MM.1S (cell line): ENCODE data around the gene UBE2D2.
"Not testable (repeated sequence)": the region's sequence is repeated elsewhere in the genome, so short reads cannot be mapped to it uniquely, and the experiment has no call there.

Experiments
- DNase-seq: peaks from one replicate; pipeline ENCODE4 v3.0.0-alpha.2; 2015
- H2AFZ ChIP-seq: fragments of 300-600 bp; sonication (generic); 2 replicates; pipeline ENCODE4 v1.6.0; 2016; ENCODE audit warnings: antibody characterized with exemption, low read length
- H3F3A ChIP-seq: fragments of 300-600 bp; sonication (generic); 2 replicates; pipeline ENCODE4 v1.6.1; 2016; ENCODE audit warnings: mild to moderate bottlenecking, antibody characterized with exemption, low read length, moderate library complexity, mixed read lengths; ENCODE audit not compliant: insufficient read depth
- H3K27ac ChIP-seq: fragments of 300-600 bp; sonication (generic); 2 replicates; pipeline ENCODE4 v1.5.1; 2016; ENCODE audit warnings: mild to moderate bottlenecking, low read length
- H3K27me3 ChIP-seq: fragments of 300-600 bp; sonication (generic); replicated peaks from 2 replicates; pipeline ENCODE4 v1.6.0; 2016; ENCODE audit warnings: low read length; ENCODE audit not compliant: insufficient read depth
- H3K36me3 ChIP-seq: fragments of 300-600 bp; sonication (generic); replicated peaks from 2 replicates; pipeline ENCODE4 v1.6.1; 2016; ENCODE audit warnings: mild to moderate bottlenecking, low read length, mixed read lengths; ENCODE audit not compliant: insufficient read depth
- H3K4me1 ChIP-seq: fragments of 300-600 bp; sonication (generic); 2 replicates; pipeline ENCODE4 v1.6.1; 2016; ENCODE audit warnings: low read length, mixed read lengths
- H3K4me2 ChIP-seq: fragments of 300-600 bp; sonication (generic); 2 replicates; pipeline ENCODE4 v1.6.0; 2016; ENCODE audit warnings: low read depth, low read length
- H3K4me3 ChIP-seq: fragments of 300-600 bp; sonication (generic); 2 replicates; pipeline ENCODE4 v1.5.1; 2016; ENCODE audit warnings: low read length, mixed read lengths
- H3K79me2 ChIP-seq: fragments of 300-600 bp; sonication (generic); 2 replicates; pipeline ENCODE4 v1.6.1; 2016; ENCODE audit warnings: mixed run types, low read length, mixed read lengths
- H3K9ac ChIP-seq: fragments of 300-600 bp; sonication (generic); 2 replicates; pipeline ENCODE4 v1.6.1; 2016; ENCODE audit warnings: low read length, mixed read lengths
- H3K9me2 ChIP-seq: fragments of 300-600 bp; sonication (generic); replicated peaks from 2 replicates; pipeline ENCODE4 v1.6.1; 2016; ENCODE audit warnings: mild to moderate bottlenecking, low read length, mixed read lengths; ENCODE audit not compliant: insufficient read depth
- H3K9me3 ChIP-seq: fragments of 300-600 bp; sonication (generic); replicated peaks from 2 replicates; pipeline ENCODE4 v1.6.1; 2016; ENCODE audit warnings: mild to moderate bottlenecking, low read length, mixed read lengths; ENCODE audit not compliant: insufficient read depth
- H4K20me1 ChIP-seq: fragments of 300-600 bp; sonication (generic); 2 replicates; pipeline ENCODE4 v1.6.1; 2016; ENCODE audit warnings: mild to moderate bottlenecking, low read length, moderate library complexity, mixed read lengths; ENCODE audit not compliant: insufficient read depth
- CTCF ChIP-seq: fragments of 300-600 bp; sonication (generic); IDR thresholded peaks from 2 replicates; pipeline ENCODE4 v1.5.1; 2016; ENCODE audit warnings: antibody characterized with exemption, low read length, mixed read lengths
- EZH2 ChIP-seq: fragments of 300-600 bp; sonication (generic); optimal IDR thresholded peaks from 2 replicates; pipeline ENCODE3; 2017; ENCODE audit warnings: low read depth, mild to moderate bottlenecking, antibody characterized with exemption, low read length, mixed read lengths
- EZH2phosphoT487 ChIP-seq: fragments of 300-600 bp; sonication (generic); IDR thresholded peaks from 2 replicates; pipeline ENCODE4 v1.6.1; 2018; ENCODE audit warnings: antibody characterized with exemption, low read length

Gene UBE2D2

GRCh38 chr5:139597134-139597533 is 36.0 kb downstream of the UBE2D2 start:
- peaks cover 99% of the 10 kb centered on the region for H3K79me2 ChIP-seq
- peaks cover 12% of the 10 kb centered on the region; the same call in 1 of the 2 replicates for H3K36me3 ChIP-seq

GRCh38 chr5:139598601-139598965 is 37.4 kb downstream of the UBE2D2 start:
- H3K4me3 ChIP-seq, H3K4me2 ChIP-seq, H3K27ac ChIP-seq, H3K9me3 ChIP-seq, DNase-seq, H3K9me2 ChIP-seq, H3K9ac ChIP-seq, H4K20me1 ChIP-seq, H2AFZ ChIP-seq, H3K27me3 ChIP-seq, H3F3A ChIP-seq: not testable (repeated sequence)
- Histone ChIP-seq H3K79me2 (peaks cover 99% of the 10 kb centered on the region), H3K4me1 (peaks cover 13% of the 10 kb centered on the region), H3K36me3 (peaks cover 22% of the 10 kb centered on the region)

More at GRCh38 chr5:139597134-139597533, 36.0 kb downstream of the UBE2D2 start:
- no peak overlapping the region for H3K27ac ChIP-seq
- H4K20me1 ChIP-seq, result no peaks in the 10 kb centered on the region
- peaks cover 13% of the 10 kb centered on the region for H3F3A ChIP-seq
- peaks cover 17% of the 10 kb centered on the region for H3K4me1 ChIP-seq
- no peak for DNase-seq
- no peak overlapping the region for H2AFZ ChIP-seq
- no peaks in the 10 kb centered on the region for H3K9me2 ChIP-seq
- H3K4me2 ChIP-seq, result no peak overlapping the region
- H3K4me3 ChIP-seq, result no peak overlapping the region
- H3K27me3 ChIP-seq, result no peaks in the 10 kb centered on the region
- no peaks in the 10 kb centered on the region for H3K9me3 ChIP-seq
- TF ChIP-seq CTCF (no peak), EZH2phosphoT487 (no peak), EZH2 (no peak)
- no peak overlapping the region for H3K9ac ChIP-seq

GRCh38 chr5:139600336-139600949 is 39.3 kb downstream of the UBE2D2 start:
- no peaks in the 10 kb centered on the region for H4K20me1 ChIP-seq
- no peak overlapping the region for H2AFZ ChIP-seq
- no peaks in the 10 kb centered on the region for H3F3A ChIP-seq
- peaks cover 95% of the 10 kb centered on the region for H3K79me2 ChIP-seq
- peaks cover 22% of the 10 kb centered on the region for H3K36me3 ChIP-seq
- no peak for DNase-seq
- TF ChIP-seq CTCF, result no peak
- TF ChIP-seq EZH2phosphoT487, result no peak
- H3K9ac ChIP-seq, result no peak overlapping the region
- H3K27ac ChIP-seq, result no peak overlapping the region
- H3K4me1 ChIP-seq, result 0 out of 2 replicates have a peak, but pooled peaks cover 5% of the 10 kb centered on the region
- no peak overlapping the region for H3K4me2 ChIP-seq
- no peaks in the 10 kb centered on the region for H3K27me3 ChIP-seq
- no peaks in the 10 kb centered on the region for H3K9me2 ChIP-seq
- H3K4me3 ChIP-seq, result no peak overlapping the region
- H3K9me3 ChIP-seq, result no peaks in the 10 kb centered on the region

- no peak overlapping the region for H2AFZ ChIP-seq
- H3K9me3 ChIP-seq, result no peaks in the 10 kb centered on the region
- no peaks in the 10 kb centered on the region for H3K9me2 ChIP-seq
- no peak overlapping the region for H3K9ac ChIP-seq
- H3K27me3 ChIP-seq, result no peaks in the 10 kb centered on the region
- H3K36me3 ChIP-seq, result peaks cover 22% of the 10 kb centered on the region
- no peak overlapping the region for H3K27ac ChIP-seq
- H3K79me2 ChIP-seq, result peaks cover 95% of the 10 kb centered on the region
- H4K20me1 ChIP-seq, result no peaks in the 10 kb centered on the region
- TF ChIP-seq EZH2 (no peak), CTCF (no peak), EZH2phosphoT487 (no peak)
- H3K4me3 ChIP-seq, result no peak overlapping the region
- no peaks in the 10 kb centered on the region for H3F3A ChIP-seq
- H3K4me2 ChIP-seq, result no peak overlapping the region
- DNase-seq, result no peak
- 0 out of 2 replicates have a peak, but pooled peaks cover 5% of the 10 kb centered on the region for H3K4me1 ChIP-seq
These were observed 40.3 kb downstream of the UBE2D2 start for GRCh38 chr5:139601429-139601828.

GRCh38 chr5:139601948-139602347 is 40.8 kb downstream of the UBE2D2 start:
- not testable (repeated sequence) for H3K27me3 ChIP-seq, H3K4me3 ChIP-seq, H3K9me2 ChIP-seq, DNase-seq, H3K4me2 ChIP-seq, H3K27ac ChIP-seq, H2AFZ ChIP-seq, H3K9ac ChIP-seq, H3K4me1 ChIP-seq, H3K9me3 ChIP-seq, H4K20me1 ChIP-seq, H3F3A ChIP-seq
- Histone ChIP-seq H3K36me3 (peaks cover 22% of the 10 kb centered on the region), H3K79me2 (peaks cover 96% of the 10 kb centered on the region)
